GM18861 (cell line): ENCODE measurements around the gene FHL1.
"Not testable (repeated sequence)": the region's sequence is repeated elsewhere in the genome, so short reads cannot be mapped to it uniquely, and the experiment has no call there.

ENCODE experiments used
- ATAC-seq: cut with Tn5 transposase; IDR thresholded peaks from one replicate; pipeline ENCODE4 v1.9.1; 2021; ENCODE audit not compliant: unreplicated experiment

The FHL1 gene

DNA sequence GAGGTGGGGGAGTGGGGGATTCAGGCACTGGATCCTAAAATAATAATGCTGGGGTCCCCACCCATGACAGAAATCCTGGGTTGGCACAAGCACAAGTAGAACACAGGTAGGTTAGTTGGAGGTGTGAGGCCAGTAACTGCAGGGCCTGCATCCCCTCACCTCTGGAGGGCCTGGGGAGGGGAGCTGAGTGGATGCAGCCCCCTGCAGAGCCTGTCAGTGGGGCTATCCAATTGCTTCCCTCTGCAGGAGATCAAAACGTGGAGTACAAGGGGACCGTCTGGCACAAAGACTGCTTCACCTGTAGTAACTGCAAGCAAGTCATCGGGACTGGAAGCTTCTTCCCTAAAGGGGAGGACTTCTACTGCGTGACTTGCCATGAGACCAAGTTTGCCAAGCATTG is 60.2 kb downstream of the FHL1 start:
- no peak for ATAC-seq

DNA sequence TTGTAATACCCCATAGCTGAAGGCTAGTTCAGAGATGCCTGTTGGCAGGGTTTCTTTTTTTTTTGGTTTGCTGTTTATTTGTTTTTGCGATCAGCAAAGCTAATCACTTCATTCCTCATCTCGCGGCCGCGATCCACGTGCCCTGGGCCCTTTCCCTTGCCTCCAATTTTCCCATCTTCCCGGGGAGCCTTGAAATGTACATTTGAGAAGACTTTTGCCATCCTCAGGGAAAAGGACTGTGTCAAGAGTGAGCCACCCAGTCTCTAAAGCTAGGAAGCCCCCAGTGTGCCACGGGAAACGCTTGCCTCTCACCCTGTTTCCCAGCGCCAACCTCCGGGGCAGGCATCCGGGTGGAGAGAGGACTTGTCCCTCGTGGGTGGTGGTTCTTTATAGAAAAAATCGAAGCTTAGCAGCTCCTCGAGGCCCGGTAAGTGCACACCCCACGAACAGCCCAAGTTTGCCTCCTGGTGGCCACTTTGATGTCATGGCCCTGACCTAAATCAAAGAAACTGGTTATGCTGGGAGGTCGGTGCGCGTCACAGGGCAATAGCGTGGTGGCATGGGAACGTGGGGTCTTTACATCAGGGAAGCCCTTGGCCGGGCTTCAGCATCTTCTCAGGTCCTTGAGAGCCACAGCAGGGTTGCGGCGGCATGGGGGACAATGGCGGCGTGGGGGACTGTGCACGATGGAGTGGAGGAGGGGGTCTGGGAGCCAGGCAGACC is 61.8 kb downstream of the FHL1 start:
- no peak for ATAC-seq

DNA sequence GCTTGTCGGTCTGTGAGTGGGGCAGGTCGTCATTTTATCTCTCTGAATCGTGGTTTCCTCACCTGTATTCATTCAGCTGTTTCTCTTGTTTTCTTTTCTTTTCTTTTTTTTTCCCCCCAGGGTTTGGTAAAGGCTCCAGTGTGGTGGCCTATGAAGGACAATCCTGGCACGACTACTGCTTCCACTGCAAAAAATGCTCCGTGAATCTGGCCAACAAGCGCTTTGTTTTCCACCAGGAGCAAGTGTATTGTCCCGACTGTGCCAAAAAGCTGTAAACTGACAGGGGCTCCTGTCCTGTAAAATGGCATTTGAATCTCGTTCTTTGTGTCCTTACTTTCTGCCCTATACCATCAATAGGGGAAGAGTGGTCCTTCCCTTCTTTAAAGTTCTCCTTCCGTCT is 62.4 kb downstream of the FHL1 start:
- no peak for ATAC-seq

DNA sequence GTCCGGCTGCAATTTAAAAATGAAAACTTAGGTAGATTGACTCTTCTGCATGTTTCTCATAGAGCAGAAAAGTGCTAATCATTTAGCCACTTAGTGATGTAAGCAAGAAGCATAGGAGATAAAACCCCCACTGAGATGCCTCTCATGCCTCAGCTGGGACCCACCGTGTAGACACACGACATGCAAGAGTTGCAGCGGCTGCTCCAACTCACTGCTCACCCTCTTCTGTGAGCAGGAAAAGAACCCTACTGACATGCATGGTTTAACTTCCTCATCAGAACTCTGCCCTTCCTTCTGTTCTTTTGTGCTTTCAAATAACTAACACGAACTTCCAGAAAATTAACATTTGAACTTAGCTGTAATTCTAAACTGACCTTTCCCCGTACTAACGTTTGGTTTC is 62.9 kb downstream of the FHL1 start:
- peak; percentile 59 for ATAC-seq

DNA sequence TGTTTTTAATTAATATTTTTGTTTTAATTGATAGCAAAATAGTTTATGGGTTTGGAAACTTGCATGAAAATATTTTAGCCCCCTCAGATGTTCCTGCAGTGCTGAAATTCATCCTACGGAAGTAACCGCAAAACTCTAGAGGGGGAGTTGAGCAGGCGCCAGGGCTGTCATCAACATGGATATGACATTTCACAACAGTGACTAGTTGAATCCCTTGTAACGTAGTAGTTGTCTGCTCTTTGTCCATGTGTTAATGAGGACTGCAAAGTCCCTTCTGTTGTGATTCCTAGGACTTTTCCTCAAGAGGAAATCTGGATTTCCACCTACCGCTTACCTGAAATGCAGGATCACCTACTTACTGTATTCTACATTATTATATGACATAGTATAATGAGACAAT is 63.5 kb downstream of the FHL1 start:
- no peak for ATAC-seq

DNA sequence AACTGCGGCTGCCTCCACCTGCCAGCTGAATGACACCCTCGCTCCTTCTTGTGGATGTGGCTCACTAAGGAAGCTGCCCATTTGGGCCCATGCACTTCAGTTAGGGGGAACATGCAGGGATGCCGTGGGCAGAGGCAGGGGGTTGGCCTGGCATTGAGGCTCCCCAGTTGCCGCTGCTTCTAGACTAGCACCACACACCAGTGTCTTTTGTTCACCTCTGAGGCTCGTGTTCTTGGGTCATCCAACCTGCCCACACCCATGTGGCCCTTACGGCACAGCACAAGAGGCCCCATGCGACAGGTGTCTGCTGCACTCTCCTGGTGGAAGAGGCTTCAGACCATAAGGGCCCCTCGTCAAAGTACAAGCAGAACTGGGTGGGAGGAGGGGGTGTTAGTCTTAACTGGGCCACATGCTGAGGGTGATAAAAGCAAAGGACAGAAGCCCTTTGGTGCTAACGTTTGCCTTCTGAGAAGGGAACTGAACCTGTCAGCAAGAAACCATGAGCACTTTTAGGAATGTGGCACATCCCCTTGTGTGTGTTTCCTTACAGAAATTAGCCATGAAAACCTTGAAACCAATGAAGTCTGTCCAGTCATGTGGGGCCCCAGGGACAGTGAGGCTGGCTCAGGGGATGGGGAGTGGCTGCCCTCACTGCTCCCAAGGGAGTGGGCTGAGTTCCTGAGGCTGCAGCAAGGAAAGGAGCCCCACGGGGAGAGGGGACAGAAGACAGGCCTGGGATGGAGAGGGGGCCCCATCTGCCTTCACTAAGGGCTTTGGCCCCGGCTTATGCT is 64.6 kb downstream of the FHL1 start:
- no peak for ATAC-seq

DNA sequence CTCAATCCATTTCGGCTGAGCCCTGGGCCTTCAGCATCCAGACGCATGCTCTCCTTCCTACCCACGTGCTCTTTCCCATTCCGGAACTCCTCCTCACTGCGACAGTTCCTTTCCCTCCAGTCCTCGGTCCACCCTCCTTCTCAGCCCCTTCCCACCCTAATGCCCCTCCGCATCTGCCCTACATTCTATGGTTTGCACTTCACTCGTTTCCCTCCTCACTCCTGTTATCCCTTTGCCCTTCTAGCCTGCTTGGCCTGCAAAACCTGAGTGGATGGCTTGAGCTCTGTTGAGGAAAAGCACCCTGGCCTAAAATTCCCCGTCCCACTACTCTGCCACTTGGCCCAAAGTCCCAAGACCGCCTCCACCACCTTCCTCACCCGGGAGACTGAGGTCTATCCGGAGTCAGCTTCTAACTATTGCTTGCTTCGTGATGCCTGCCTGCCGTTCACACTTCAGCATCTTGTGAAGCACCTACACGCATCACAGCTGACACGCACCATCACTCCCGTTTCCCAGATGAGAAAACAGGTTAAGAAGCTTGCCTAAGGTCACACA is 65.3 kb downstream of the FHL1 start:
- ATAC-seq: no peak

DNA sequence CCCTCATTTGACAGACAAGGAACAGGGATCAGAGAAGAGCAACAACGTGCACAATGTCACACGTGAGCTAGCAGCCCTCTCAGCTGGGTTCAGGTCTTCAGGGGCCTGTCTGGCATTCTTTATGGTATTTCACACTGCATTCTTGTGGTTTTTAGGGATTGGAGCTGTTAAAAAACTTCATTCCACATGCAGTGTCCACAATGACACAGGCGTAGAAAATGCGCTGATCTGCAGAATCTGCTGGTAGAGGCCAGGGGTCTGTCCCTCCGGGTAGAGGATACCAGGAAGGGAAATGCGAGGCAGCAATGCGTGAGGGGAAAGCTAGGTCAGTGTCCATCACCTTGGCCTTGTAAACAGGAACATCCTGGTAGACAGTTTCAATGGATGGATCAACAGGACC is 67.2 kb downstream of the FHL1 start:
- ATAC-seq: no peak

DNA sequence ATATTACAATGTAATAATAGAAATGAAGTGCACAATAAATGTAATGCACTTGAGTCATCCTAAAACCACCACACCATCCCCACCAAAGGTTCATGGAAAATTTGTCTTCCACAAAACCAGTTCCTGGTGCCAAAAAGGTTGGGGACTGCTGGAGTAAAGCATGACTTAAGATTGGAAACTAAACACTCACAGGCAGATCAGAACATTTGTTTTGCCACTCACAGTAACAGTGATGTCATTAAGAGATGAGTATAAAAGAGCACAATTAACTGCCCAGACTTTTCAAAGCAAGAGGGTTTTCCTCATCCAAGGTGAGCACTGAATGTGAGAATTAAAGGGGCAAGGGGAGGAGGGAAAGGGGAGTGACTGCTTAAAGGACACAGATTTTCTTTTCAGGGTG is 68.2 kb downstream of the FHL1 start:
- no peak for ATAC-seq

DNA sequence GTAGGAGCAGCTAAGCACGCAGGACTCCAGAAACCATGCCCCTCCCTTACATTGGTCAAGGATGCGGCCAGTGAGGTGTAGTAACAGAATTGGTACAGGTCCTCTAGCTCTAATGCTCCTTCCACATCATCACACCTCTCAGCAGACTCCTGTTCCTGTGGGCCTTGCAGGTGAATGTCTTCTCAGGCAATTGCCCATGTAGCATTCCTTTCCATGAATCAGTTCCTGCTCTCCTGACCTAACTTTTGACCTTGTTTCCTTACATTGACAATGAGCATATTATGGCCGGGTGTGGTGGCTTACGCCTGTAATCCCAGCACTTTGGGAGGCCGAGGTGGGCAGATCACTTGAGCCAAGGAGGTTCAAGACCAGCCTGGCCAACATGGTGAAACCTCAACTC is 72.6 kb downstream of the FHL1 start:
- ATAC-seq: no peak

DNA sequence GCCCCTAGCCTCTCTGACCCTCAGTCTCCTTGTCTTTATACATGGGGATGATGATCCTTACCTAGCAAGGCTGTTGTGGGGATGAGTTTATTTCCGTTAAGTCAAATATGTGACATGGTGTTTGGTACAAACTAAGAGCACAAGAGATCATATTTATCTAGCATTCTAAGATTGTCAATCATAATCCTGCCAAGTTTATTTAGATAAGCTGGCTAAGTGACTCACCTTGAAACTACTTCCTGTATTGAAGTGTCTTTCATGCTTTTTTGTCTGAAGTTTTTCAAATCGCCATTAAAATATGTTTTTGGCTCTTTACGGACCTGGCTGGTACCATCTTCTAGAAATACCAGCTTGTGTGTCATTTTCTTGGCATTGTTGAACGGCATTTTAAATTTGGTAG is 73.2 kb downstream of the FHL1 start:
- ATAC-seq: no peak

DNA sequence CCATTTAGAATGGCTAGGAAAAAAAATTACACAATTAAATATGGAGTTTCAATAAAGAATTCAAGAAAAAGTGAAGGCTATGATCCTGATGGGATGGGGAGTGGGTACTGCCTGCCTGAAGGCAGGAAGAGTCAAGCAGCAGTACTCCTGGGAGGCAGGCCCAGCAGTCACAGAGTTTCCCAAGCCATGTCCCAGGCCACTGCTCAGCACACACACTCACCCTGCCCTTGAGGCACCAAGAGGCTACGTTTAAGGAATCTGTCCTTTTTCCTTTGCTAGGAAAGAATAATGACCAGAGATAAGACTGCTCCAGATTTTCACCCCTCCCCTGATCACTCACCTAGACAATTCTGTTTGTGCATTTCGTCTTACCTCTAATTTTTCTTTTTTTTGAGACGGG is 73.6 kb downstream of the FHL1 start:
- no peak for ATAC-seq

DNA sequence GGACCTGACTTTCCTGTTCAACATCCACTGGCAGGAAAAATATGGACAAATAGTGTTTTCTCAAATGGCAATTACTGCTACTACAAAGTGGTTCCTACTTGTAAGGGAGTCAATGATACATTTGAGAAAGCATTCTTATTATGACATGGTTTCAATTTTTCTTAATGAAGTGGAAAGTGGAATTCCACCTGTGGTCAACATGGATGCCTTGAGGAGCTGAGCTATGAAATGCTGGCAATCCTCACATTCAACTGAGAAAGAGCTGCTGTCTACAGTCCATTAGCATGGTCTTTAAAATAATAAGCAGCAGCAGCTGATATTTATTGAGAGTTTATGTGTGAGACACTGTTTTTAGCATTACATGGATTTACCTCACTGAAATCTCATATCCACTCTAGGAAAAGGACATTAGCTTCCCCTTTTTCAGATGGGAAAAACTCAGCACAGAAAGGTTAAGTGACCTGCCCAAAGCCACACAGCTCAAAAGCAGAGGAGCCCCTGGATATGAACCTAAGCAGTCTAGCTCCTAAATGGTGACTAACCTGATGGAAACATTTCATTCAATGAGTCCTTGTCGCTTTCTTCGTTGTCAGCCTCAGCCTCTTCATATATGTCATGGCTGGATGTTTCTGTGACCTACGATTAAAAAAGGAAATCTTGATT is 74.6 kb downstream of the FHL1 start:
- no peak for ATAC-seq

DNA sequence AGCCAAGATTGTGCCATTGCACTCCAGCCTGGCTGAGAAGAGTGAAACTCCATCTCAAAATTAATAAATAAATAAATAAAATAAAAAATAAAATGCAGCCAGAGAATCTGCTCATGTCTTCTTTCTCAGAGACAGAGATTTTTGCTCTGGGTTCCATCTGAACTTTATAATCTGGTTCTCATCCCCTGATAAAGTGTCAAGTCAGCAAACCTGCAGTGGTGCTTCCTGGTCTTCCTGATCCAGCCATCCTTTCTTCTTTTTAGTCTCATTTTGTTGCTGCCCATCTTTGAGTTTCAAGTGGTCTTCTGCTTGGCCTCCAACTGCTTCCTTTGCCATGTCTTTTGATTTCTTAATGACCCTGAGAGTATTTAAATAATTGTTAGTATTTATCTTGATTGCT is 79.7 kb downstream of the FHL1 start:
- no peak for ATAC-seq

DNA sequence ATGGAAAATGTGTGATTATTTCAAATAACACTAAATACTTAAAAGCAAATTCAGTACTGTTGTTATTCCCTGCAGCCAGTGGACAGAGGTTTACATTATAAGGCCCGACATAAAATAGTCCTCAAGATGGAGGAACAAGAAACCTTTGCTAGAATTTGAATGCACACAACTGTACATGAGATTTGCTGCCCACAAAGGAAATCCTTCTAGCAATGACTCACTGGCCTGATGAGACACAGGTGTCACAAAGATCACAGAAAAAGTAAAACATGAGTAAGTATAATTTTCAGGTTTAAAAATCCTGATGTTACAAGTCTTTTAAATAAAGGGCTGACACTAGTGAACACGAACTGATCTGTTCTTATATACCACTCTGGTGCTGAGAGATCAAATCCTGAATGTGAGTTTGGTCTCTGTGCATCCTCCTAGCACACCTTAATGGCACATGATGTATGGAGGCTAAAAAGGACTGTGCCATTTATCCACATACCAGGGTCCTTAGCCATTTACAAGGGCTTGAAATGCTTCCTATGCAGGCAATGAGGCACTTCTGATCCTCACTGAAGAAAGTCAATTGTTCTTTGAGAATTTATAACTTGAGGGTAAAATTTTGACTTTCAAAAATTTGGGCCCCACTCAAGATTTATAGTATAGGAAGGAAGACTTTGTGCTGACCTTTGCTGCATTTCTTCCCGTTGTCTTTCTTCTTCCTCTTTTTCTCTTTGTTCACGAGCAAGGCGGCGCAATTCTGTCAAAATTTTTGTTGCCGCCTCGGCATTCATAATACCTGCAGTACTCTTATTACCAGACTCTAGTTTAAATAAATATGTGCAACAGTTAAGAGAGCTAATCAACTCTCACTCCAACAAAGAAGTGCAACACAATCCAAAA is 80.9 kb downstream of the FHL1 start:
- ATAC-seq: peak; percentile 49

DNA sequence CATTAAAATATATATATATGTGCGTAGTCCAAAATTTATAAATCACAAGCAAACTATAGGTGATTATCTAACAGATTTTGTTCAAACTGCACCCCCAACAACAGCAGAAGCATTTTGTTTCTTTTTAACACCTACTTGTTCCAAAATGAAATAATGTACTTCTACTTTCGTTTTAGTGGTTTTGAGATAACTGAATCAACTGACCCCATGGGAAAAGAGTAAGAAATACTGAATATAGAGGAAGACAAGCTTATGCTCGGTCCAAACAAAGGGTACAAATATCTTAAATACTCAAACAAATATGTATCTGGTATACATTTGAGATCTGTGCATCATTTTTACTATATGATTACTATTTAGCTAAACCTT is 81.5 kb downstream of the FHL1 start:
- ATAC-seq: peak; percentile 64

DNA sequence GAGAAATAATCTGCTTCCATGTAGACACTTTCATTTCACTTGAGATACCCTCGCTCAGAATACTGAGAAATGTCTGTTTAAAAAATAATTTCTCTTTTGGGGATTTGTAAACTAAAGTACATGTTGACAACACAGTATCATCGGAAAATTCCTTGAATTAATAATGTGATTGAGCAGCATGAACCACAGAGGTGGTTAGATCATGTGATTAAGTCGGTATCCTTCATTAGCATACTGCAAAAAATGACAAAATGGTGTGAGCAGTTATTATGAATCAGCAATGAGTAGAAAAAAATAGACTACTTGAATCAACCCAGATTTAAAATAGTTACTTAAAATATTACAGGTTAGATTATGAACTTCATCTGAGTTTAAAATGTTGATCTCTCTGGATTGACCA is 89.7 kb downstream of the FHL1 start:
- ATAC-seq: no peak

DNA sequence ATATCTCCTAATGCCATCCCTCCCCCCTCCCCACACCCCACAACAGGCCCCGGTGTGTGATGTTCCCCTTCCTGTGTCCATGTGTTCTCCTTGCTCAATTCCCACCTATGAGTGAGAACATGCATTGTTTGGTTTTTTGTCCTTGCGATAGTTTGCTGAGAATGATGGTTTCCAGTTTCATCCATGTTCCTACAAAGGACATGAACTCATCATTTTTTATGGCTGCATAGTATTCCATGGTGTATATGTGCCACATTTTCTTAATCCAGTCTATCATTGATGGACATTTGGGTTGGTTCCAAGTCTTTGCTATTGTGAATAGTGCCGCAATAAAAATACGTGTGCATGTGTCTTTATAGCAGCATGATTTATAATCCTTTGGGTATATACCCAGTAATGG is 90.5 kb downstream of the FHL1 start:
- ATAC-seq: not testable (repeated sequence)

DNA sequence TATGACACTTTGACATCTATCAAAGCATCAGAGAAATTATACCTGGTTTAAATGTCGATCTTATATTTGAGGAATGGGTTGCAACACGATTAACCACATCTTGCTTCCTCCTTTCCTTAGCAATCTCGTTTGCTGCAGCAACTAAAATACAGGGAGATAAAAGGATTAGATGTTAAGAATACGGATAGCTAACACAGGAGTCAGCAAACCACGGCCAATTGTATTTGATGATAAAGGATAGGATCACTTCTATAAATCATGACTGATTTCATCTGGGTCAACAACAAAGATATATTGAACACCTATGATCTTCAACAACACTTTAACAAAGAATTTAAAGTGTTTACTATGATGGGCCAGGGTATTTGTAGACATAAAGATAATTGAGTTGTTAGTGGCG is 98.9 kb downstream of the FHL1 start:
- no peak for ATAC-seq

DNA sequence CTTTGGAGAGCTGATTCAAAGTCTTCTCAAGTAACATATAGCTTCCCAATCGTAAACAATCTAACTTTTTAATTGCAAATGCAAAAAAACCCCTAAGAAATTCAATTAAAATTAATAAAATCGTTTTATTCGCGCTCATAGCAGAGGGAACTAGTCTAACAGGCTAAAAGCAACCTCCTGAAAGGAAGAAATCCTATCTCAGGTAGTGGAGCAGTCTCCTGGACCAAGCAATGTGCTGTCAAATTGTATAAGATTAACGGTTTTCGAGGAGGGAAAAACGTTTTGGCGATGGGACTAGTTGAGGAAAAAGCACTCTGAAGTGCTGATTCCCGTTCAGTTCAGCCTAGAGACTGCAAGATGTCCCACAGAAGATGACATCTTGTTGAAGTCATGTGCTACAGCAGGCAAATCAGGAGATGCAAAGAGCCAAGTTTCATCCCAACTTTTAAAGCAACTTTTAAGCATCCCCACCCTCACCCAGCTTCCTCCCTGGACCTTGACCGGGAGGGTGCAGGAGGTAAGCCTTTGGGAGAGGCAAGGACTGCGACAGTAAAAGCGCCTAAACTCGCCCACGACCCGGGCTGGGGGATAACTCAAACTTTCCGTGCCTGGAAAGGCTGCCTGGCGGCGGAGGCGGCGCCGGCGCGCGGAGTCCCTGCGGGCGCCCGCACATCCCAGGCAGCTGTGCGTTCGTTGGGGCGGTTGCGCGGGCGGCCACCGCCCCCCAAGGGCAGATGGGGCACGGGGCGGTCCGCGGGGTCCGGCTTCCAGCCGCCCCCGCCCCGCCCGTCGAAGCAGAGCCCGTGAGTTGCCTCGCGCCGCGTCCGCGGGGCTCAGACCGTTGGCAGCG is 103.1 kb downstream of the FHL1 start:
- peak; percentile 26 for ATAC-seq
